ENCODE results near the gene PIEZO1.

Gene PIEZO1

GRCh38 chr16:88713054-88713453 lies 72.0 kb downstream of the PIEZO1 start:
- TF ChIP-seq CTCF (conservative IDR thresholded peaks at IDR 0.05) (no peak), ZFX (IDR thresholded peaks at IDR 0.05) (no peak)
- no peak overlapping the region for H3K27ac ChIP-seq

GRCh38 chr16:88712362-88712979 lies 72.5 kb downstream of the PIEZO1 start:
- H3K27ac ChIP-seq: no peak overlapping the region
- TF ChIP-seq CTCF (conservative IDR thresholded peaks at IDR 0.05): no peak

GRCh38 chr16:88711750-88712340 lies 73.2 kb downstream of the PIEZO1 start:
- TF ChIP-seq CTCF (conservative IDR thresholded peaks at IDR 0.05) (no peak), ZFX (IDR thresholded peaks at IDR 0.05) (no peak)

GRCh38 chr16:88710556-88710955 lies 74.5 kb downstream of the PIEZO1 start:
- TF ChIP-seq ZFX (IDR thresholded peaks at IDR 0.05): no peak
- no peak for TF ChIP-seq CTCF (conservative IDR thresholded peaks at IDR 0.05)
- H3K27ac ChIP-seq: no peak overlapping the region

More at GRCh38 chr16:88711750-88712340, 73.2 kb downstream of the PIEZO1 start:
- no peak overlapping the region for H3K27ac ChIP-seq

GRCh38 chr16:88706965-88707826 lies 77.8 kb downstream of the PIEZO1 start:
- peak overlapping the region; percentile 64 for H3K27ac ChIP-seq
- TF ChIP-seq CTCF (conservative IDR thresholded peaks at IDR 0.05) (no peak), ZFX (IDR thresholded peaks at IDR 0.05) (no peak)

GRCh38 chr16:88706229-88706964 lies 78.6 kb downstream of the PIEZO1 start, which contains the start of the genes CTU2 and RNF166:
CTU2 (plus strand) TSS chr16:88706503; CDS start chr16:88706531, 28 bp downstream.
RNF166 (minus strand) TSS chr16:88706408; CDS start chr16:88706325, 83 bp downstream.
- peak within 1 kb of the TSS; percentile 64 for H3K27ac ChIP-seq
- TF ChIP-seq ZFX (IDR thresholded peaks at IDR 0.05) (peak; percentile 83; the same call in 1 of the 2 replicates), CTCF (conservative IDR thresholded peaks at IDR 0.05) (no peak)

Measured in C4-2B (cell line).